Spleen (tissue), 11 donors: ENCODE data around the gene CTDSPL. TPM values are rescaled to one million over a fixed set of nuclear protein-coding genes. Genes with fewer than 3 reads are reported as not detected.

Source experiments
- DNase-seq: peaks from one replicate; pipeline ENCODE4 v3.0.0-alpha.2; 2020
- H3K27ac ChIP-seq, 8 donors: fragments of 200-600 bp; sonication (generic) in 7 of 8; 1 replicate in 4 of 8; 2 replicates in 4 of 8; pipeline versions ENCODE4 v1.5.0 to v1.8.0; 2016 to 2021; ENCODE audit warnings: inconsistent platforms in 4 of 8, mild to moderate bottlenecking in 4 of 8, moderate library complexity in 1 of 8
- H3K27me3 ChIP-seq, 7 donors: fragments of 200-600 bp; sonication (generic) in 6 of 7; replicated peaks in 1 of 7; 1 replicate in 4 of 7; 2 replicates in 3 of 7; pipeline versions ENCODE4 v1.5.0 to v1.8.0; 2016 to 2021; ENCODE audit warnings: inconsistent platforms in 3 of 7, mild to moderate bottlenecking in 1 of 7
- H3K36me3 ChIP-seq, 6 donors: fragments of 200-600 bp; sonication (generic) in 5 of 6; 1 replicate in 4 of 6; 2 replicates in 2 of 6; pipeline versions ENCODE4 v1.5.0 to v1.8.0; 2016 to 2021; ENCODE audit warnings: inconsistent platforms in 2 of 6
- H3K4me1 ChIP-seq, 6 donors: fragments of 200-600 bp; sonication (generic) in 5 of 6; 1 replicate in 3 of 6; 2 replicates in 3 of 6; pipeline versions ENCODE4 v1.5.0 to v1.8.0; 2016 to 2021; ENCODE audit warnings: inconsistent platforms in 3 of 6
- H3K4me3 ChIP-seq, 8 donors: fragments of 200-600 bp; sonication (generic) in 7 of 8; 1 replicate in 4 of 8; 2 replicates in 4 of 8; pipeline versions ENCODE4 v1.5.0 to v1.8.0; 2016 to 2021; ENCODE audit warnings: inconsistent platforms in 4 of 8, mild to moderate bottlenecking in 4 of 8, moderate library complexity in 2 of 8
- H3K9me3 ChIP-seq, 8 donors: fragments of 200-600 bp; sonication (generic) in 7 of 8; 1 replicate in 4 of 8; 2 replicates in 4 of 8; pipeline versions ENCODE4 v1.5.0 to v1.8.0; 2016 to 2021; ENCODE audit warnings: inconsistent platforms in 4 of 8
- POLR2A ChIP-seq, 3 donors: fragments of 450-650 bp; IDR thresholded peaks; one replicate each; pipeline ENCODE4 v1.5.1; 2017; ENCODE audit warnings: antibody characterized with exemption in 3 of 3, mild to moderate bottlenecking in 1 of 3
- POLR2AphosphoS5 ChIP-seq, 3 donors: sonication (generic); formaldehyde crosslinking; IDR thresholded peaks; one replicate each; pipeline ENCODE4 v1.5.1; 2017; ENCODE audit warnings: antibody characterized with exemption in 3 of 3
- WGBS, 5 donors: extraction: QIAGEN DNeasy Blood & Tissue Kit in 3 of 5; methylation state at CpG; one replicate each; pipeline versions ENCODE4 v1.1.5 to v1.1.7; 2013 to 2018; 5-methylcytosine and 5-hydroxymethylcytosine counted together
- intact Hi-C: fragments of 100-400 bp; cut with DNase I; formaldehyde crosslinking; loops from one replicate; pipeline ENCODE4 v1.15.0; 2023; ENCODE audit warnings: low total_unique reads
- polyA plus RNA-seq, 3 donors: library from polyadenylated mRNA; stranded (reverse); fragments of 200-250 nt; gene quantifications; one replicate each; pipeline ENCODE4 v1.2.1, GENCODE V29; 2013
- total RNA-seq, 7 donors: library from RNA; depleted of rRNA in 3 of 7; stranded (reverse); fragments of >200 nt in 3 of 7; fragmentation: NEBNext Ultra II Directional in 4 of 7; extraction: Animal tissue kit (Norgen Biotek cat#: 25700) in 4 of 7; gene quantifications; one replicate each; pipeline versions ENCODE4 v1.1.0 to v1.2.1, GENCODE V29; 2016 to 2021
- TF ChIP-seq, protein P1 (sequence below), 11 experiments: fragments of 200-600 bp in 7 of 11; fragments of 450-650 bp in 4 of 11; sonication (generic) in 4 of 11; IDR thresholded peaks in 8 of 11; conservative IDR thresholded peaks in 3 of 11; 1 replicate in 7 of 11; 2 replicates in 4 of 11; pipeline versions ENCODE4 v1.4.0 to v1.8.0; 2016 to 2021; ENCODE audit warnings: antibody characterized with exemption in 11 of 11, inconsistent platforms in 4 of 11, mild to moderate bottlenecking in 1 of 11
- donor health status: healthy with polysubstance abuse.
- donor health status: DM: no; HTN: no; CAD: no; lungs with moderate emphysema.
- donor health status: DM: no; HTN: no; CAD: no.
- donor health status: Bipolar disorder and iron deficiency.
- donor health status: healthy.
- donor health status: DM: no; HTN: no; CAD: no.
- donor health status: DM: yes; HTN: yes; CAD: no.

Gene CTDSPL
- total and polyA plus RNA-seq, 10 donors, result 3.9 to 46.0 (median 26.2) TPM

DNA sequence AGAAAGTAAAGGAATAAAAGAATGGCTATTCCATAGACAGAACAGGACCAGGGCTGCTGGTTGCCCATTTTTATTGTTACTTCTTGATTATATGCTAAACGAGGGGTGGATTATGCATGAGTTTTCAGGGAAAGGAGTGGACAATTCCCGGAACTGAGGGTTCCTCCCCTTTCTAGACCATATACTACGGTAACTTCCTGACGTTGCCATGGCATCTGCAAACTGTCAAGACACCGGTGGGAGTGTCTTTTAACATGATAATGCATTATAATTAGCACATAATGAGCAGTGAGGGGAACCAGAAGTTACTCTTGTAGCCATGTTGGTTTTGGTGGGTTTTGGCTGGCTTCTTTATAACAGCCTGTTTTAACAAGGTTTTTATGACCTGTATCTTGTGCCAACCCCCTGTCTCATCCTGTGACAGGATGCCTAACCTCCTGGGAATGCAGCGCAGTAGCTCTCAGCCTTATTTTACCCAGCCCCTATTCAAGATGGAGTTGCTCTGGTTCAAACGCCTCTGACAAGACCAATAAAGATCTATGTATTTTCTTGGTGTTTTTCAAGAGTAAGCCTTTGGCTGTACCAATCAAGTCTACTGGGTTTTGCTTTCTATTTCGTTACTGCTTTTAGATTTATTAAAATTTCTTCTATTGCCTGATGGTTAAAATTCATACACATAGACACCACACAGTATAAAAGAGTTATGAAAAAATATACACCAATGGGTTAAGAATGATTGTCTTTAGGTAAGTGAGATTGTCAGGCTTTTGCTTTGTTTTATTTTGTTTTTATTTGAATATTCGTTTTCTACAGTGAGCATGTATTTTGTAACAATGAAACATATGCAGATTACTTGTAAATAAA is 37.4 kb upstream of the CTDSPL start:
- H3K9me3 ChIP-seq, result no peaks in the 10 kb centered on the region
- no peak overlapping the region for H3K4me3 ChIP-seq
- H3K4me1 ChIP-seq, result no peaks in the 10 kb centered on the region
- DNase-seq, result no peak
- peaks cover 0 to 34% (median 2%) of the 10 kb centered on the region in 6 donors for H3K36me3 ChIP-seq
- no peak overlapping the region for H3K27ac ChIP-seq
- TF ChIP-seq POLR2A (IDR thresholded peaks at IDR 0.05) (no peak), POLR2AphosphoS5 (IDR thresholded peaks at IDR 0.05) (no peak)
- TF ChIP-seq, protein P1, sequence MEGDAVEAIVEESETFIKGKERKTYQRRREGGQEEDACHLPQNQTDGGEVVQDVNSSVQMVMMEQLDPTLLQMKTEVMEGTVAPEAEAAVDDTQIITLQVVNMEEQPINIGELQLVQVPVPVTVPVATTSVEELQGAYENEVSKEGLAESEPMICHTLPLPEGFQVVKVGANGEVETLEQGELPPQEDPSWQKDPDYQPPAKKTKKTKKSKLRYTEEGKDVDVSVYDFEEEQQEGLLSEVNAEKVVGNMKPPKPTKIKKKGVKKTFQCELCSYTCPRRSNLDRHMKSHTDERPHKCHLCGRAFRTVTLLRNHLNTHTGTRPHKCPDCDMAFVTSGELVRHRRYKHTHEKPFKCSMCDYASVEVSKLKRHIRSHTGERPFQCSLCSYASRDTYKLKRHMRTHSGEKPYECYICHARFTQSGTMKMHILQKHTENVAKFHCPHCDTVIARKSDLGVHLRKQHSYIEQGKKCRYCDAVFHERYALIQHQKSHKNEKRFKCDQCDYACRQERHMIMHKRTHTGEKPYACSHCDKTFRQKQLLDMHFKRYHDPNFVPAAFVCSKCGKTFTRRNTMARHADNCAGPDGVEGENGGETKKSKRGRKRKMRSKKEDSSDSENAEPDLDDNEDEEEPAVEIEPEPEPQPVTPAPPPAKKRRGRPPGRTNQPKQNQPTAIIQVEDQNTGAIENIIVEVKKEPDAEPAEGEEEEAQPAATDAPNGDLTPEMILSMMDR (IDR thresholded peaks at IDR 0.05 in 8 of 11, conservative IDR thresholded peaks at IDR 0.05 in 3 of 11), result no peak
- no peaks in the 10 kb centered on the region for H3K27me3 ChIP-seq
- intact Hi-C loops, result no loop called here
- WGBS, 5 donors, result 72 to 89% (median 83%) methylated on average over 9 of the region's 9 CpGs

DNA sequence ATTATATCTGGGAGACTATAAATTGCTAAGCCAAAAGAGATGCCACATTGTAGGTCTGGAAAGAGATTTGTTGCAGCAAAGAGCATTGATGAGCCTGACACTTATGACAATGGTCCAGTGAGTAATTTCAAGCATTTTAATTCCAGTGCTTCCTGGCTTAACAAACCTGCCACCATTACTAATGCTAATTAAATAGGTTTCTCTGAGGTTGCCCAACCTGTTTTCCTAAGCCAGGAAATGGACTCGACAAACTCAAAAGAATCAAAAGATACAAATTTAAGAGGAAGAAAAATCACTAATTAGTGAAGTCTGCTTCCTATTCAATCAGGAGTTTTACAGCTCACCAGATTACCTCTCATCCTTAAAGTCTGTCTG is 36.7 kb upstream of the CTDSPL start:
- 46 to 59% (median 52%) methylated on average over 1 of the region's 1 CpG for WGBS, 5 donors

DNA sequence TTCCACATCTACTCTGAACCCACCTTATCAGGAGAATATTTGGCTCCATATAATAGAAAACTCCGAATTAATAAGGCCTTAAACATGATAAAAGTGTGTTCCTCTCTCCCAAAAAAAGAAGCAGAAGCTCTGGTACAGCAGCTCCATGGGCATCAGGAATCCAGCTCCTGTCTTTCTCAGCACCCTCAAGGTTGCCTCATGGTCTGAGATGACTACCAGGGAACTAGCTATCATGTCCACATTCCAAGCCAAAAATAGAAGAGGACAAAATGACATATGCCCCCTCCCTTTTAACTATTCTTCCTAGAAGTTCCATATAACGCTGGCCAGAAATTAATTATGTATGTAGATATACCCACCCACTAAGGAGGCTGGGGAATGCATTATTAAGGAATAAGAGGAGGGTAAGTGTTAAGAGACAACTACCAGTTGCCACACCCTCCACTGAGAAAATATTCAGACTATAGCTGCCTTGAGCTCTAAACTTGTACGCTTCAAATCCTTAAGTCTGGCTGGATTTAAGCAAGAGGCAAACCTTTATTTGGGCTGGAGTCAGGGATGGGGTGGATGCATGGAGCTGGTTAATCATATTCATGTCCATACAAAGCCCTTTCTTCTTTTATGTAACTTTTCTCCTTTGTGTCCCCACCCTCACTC is 35.8 kb upstream of the CTDSPL start:
- WGBS, 5 donors, result 85 to 91% (median 86%) methylated on average over 3 of the region's 3 CpGs
- TF ChIP-seq, protein P1 (IDR thresholded peaks at IDR 0.05 in 8 of 11, conservative IDR thresholded peaks at IDR 0.05 in 3 of 11), result no peak
- no peak for TF ChIP-seq POLR2AphosphoS5 (IDR thresholded peaks at IDR 0.05)
- TF ChIP-seq POLR2A (IDR thresholded peaks at IDR 0.05), result no peak

More for the DNA sequence above, 36.7 kb upstream of the CTDSPL start:
- no peak overlapping the region for H3K27ac ChIP-seq
- intact Hi-C loops, result no loop called here
- H3K36me3 ChIP-seq, result peaks cover 0 to 28% (median 0%) of the 10 kb centered on the region in 6 donors
- DNase-seq, result no peak
- H3K4me3 ChIP-seq, result no peak overlapping the region
- H3K4me1 ChIP-seq, result no peaks in the 10 kb centered on the region
- TF ChIP-seq POLR2A (IDR thresholded peaks at IDR 0.05), result no peak
- no peak for TF ChIP-seq POLR2AphosphoS5 (IDR thresholded peaks at IDR 0.05)
- TF ChIP-seq, protein P1 (IDR thresholded peaks at IDR 0.05 in 8 of 11, conservative IDR thresholded peaks at IDR 0.05 in 3 of 11), result no peak
- no peaks in the 10 kb centered on the region for H3K27me3 ChIP-seq
- no peaks in the 10 kb centered on the region for H3K9me3 ChIP-seq

DNA sequence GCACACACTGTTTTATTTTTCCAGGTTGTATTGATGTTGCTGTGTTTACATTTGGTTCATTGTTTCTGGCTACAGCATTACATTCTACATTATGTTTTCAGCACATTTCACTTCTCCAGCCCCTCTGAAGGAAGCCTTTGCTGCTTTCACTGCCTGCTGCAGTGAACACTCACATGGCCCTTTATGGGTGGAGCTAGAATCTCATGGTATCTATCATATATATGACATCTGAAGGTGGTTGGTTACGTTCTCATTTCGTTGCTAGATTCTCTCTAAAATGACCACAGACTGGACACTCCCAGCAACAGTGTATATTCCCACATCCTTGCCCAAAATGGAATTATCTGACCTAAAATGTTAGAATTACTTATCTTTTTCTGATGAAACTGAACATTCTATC is 35.2 kb upstream of the CTDSPL start:
- WGBS, 5 donors, result 69 to 98% (median 83%) methylated on average over 2 of the region's 2 CpGs
- Histone ChIP-seq H3K27ac (no peak overlapping the region), H3K36me3 (peaks cover 0 to 13% (median 0%) of the 10 kb centered on the region in 6 donors), H3K4me1 (no peaks in the 10 kb centered on the region), H3K27me3 (no peaks in the 10 kb centered on the region), H3K9me3 (no peaks in the 10 kb centered on the region), H3K4me3 (no peak overlapping the region)
- intact Hi-C loops, result no loop called here
- no peak for DNase-seq
- TF ChIP-seq POLR2A (IDR thresholded peaks at IDR 0.05), result no peak
- TF ChIP-seq POLR2AphosphoS5 (IDR thresholded peaks at IDR 0.05), result no peak
- TF ChIP-seq, protein P1 (IDR thresholded peaks at IDR 0.05 in 8 of 11, conservative IDR thresholded peaks at IDR 0.05 in 3 of 11), result no peak

More for the DNA sequence above, 35.8 kb upstream of the CTDSPL start:
- intact Hi-C loops, result no loop called here
- no peak for DNase-seq
- no peaks in the 10 kb centered on the region for H3K9me3 ChIP-seq
- no peak overlapping the region for H3K27ac ChIP-seq
- no peak overlapping the region for H3K4me3 ChIP-seq
- peaks cover 0 to 19% (median 0%) of the 10 kb centered on the region in 6 donors for H3K36me3 ChIP-seq
- no peaks in the 10 kb centered on the region for H3K4me1 ChIP-seq
- H3K27me3 ChIP-seq, result no peaks in the 10 kb centered on the region
